LNCAP (cell line): ENCODE measurements around the gene MAP4K4.

Experiments
- TF ChIP-seq, protein P1 (sequence below): fragments of 450-650 bp; IDR thresholded peaks from 2 replicates; pipeline ENCODE4 v1.5.1; 2017; ENCODE audit warnings: mild to moderate bottlenecking

MAP4K4 gene

DNA sequence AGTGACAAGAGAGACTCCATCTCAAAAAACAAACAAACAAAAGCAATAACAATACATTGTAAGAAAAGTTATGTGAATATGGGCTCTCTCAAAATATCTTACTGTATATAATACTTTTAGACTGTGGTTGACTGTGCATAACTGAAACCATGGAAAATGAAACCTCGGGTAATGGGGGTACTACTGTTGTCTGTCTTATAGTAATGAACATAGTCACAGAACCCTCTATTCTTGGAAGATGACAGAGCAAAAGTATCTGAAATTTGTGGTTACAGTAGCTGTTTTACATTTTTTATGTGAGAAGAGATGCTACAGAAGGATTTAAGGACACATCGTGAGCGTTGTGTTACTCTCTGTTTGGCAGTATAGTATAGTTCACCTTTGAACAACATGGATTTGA lies 60.5 kb downstream of the MAP4K4 start:
- TF ChIP-seq, protein P1, sequence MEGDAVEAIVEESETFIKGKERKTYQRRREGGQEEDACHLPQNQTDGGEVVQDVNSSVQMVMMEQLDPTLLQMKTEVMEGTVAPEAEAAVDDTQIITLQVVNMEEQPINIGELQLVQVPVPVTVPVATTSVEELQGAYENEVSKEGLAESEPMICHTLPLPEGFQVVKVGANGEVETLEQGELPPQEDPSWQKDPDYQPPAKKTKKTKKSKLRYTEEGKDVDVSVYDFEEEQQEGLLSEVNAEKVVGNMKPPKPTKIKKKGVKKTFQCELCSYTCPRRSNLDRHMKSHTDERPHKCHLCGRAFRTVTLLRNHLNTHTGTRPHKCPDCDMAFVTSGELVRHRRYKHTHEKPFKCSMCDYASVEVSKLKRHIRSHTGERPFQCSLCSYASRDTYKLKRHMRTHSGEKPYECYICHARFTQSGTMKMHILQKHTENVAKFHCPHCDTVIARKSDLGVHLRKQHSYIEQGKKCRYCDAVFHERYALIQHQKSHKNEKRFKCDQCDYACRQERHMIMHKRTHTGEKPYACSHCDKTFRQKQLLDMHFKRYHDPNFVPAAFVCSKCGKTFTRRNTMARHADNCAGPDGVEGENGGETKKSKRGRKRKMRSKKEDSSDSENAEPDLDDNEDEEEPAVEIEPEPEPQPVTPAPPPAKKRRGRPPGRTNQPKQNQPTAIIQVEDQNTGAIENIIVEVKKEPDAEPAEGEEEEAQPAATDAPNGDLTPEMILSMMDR = no peak

DNA sequence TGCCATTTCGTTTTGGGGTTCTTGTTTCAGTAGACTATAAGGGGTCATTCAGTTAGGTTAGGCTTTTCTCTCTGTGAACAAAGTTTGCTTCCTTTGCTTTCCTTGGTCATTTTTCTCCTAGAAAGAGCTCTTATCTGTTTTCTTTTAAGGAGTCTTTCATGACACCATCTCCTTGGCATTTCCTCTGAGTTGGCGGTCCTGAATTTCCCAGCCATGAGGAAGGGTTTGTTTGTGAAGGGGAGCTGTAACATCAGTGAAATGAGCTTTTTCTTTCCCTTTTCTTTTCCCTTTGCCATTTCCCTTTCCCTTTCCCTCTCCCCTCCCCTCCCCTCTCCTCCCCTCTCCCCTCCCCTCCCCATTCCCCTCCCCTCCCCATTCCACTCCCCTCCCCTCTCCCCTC lies 61.7 kb downstream of the MAP4K4 start:
- TF ChIP-seq, protein P1 = no peak

DNA sequence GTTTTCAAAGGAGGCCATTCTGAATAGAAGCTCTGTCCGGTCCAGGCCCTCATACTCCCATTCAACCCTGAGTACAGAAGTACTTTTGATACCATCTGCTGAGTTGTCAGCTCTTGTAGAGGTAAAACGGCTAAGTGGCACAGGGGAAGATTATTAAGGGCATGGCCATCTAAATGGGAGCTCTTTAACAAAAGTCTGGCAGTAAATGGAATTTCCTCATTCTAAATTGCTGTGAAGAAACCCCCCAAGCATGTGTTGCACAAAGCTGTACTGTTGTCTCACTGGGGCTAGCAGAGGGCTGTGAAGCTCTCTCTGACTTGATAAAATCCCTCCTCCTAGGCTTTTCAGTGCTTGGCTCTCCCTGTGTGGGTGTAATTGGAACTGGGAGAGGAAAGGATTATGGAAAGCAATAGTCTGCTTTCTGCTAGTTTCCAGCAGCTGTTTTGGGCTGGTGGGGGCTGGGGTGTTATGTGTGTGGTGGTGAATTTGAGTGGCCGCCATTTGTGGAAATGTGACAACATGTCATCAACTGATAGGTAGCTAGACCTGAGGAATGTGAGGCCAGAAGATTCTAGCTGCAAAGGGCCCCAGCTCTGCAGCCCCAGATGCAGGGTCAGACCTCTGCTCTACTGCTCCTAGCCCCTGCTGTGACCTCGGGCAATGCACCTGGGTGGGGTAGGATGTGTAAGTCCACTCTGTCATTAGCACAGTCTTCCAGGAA lies 65.1 kb downstream of the MAP4K4 start:
- TF ChIP-seq, protein P1 = no peak

DNA sequence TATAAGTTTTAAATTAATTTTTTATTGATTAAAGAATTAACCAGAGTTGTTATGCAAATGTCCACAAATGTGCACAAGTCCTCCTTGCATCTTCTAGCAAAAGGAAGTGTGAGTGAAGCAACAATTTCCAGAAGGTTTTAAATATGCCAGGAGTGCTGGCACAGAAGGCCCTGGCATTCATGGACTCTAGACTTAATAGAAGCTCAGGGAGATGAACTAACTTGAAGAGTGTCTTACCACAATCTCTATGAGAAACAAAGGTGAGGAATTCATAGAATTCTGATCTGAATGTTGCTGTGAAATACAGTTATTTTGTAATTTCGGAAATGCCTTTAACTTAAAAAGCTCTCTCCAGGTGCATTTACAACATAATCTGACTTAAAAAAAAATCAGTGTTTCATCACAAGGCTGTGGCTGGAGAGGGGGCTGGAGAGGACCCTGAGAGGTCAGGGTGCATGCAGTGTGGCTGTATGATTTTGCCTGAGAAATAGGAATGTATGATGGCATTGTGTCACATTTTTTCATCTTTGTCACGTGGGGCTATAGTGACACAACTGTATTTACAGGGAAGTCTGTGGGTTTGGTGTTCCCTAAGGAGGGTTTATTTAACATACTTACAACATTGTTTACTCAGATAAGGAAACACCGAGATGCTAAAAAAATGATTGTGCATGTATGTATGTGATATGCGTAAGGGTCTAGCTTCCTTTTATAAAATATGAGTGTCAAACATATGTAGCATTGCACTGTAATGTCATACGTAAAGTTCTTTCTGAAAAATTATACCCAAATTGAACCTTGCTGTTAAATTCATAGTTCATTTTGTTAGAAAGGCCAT lies 66.2 kb downstream of the MAP4K4 start:
- TF ChIP-seq, protein P1 = no peak

DNA sequence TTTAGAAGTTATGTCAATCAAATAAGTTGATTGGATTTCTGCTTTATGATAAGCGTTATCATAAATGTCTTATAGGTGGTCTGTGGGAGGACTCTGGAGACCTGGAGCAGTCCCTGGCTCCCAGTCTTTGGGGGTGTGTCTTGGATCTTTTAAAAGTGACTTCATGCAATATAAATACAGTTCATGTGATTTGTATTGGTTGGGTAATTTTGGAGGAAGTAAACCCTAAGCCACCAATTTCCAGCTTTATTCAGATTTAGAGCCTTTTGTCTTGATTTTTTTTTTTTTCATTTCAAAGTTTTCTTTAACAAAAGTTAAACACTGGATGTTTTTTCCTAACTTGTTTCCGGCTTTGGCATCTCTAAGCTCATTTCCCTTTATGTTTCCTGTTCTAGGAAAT lies 68.8 kb downstream of the MAP4K4 start:
- TF ChIP-seq, protein P1 = no peak

DNA sequence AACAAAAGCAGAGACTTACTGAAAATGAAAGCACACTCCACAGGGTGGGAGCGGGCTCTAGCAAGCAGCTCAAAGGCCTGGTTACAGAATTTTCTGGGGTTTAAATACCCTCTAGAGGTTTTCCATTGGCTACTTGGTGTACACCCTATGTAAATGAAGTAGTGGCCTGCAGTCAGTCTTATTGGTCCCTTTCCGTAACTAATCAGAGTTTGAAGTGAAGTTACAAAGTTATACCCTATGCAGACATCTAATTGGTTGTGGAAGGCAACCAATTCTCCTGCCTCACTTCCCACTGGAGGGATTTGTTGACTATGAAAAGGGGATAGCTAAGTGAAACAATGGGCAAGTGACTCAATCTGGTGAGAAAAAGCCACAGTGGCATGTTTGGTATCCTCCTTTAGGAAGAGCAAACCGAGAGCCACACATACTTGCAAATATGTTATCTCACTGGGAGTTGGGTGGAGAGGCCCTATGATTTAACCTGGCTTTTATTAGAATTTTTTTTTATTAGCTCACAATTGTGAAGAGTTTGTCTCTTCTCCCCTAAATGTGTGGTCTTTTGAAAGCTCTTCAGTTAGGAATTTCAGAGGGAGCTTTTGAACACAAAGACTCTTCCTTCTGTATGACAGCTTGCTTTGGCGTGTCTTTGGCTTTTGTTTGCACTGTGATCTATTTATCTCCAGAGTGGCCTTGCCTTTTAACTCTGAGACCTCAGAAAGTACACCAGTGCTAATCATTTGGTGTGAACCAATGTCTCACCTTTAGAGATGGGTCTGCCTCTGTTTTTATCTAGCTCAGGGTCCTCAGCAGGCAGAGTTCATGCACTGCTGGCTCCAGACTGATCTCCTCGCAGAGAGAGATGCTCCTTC lies 69.6 kb downstream of the MAP4K4 start:
- TF ChIP-seq, protein P1 = no peak

DNA sequence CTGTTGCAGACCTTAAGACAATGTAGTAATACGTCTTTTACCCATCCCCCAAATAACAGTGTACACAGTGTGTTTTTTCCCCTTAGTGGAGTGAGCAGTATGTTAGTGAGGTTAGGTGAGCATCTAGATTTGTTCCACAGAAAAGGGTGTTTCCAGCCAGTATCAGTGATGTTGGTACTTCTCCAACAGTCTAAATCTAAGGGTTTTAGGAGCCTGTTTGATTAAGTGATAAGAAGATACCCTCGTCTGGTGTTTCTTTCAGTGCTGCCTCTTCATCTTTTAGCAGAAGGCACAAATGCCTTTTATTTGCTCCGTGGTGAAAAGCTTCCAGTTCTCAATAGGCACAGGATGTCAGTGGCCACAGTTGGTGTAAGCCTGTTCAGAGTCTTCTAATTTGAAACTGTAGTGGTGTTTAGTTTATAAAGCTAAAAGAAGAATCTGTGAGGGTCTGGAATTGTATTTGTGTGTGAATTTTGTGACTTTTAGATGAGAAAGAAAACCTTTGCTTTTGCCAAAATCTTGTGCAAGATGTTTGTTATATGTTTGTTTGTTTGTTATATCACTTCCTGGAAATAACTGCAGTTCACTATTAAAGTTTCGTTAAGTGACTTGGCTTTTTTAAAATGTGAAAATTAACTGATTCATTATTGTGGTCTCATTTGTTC lies 71.2 kb downstream of the MAP4K4 start:
- TF ChIP-seq, protein P1 = no peak
